ENCODE results near the gene IL3. TPM values are rescaled to one million over a fixed set of nuclear protein-coding genes. Genes with fewer than 3 reads are reported as not detected.

IL3 gene
- total and polyA plus RNA-seq, 9 of the 15 experiments (the other 6 are each of a cell fraction or from before 2014, with no cell fraction given), result not detected

GRCh38 chr5:132103332-132103951 lies 43.0 kb downstream of the IL3 start (continued):
- TF ChIP-seq SAFB (IDR thresholded peaks at IDR 0.05; ENCODE audit: borderline replicate concordance, low read depth, low read length) (no peak), MCM7 (IDR thresholded peaks at IDR 0.05) (no peak), ELF2 (CRISPR knock-in tag; IDR thresholded peaks at IDR 0.05) (no peak), MAZ (CRISPR knock-in tag; conservative IDR thresholded peaks at IDR 0.05 in 1 of 2, IDR thresholded peaks at IDR 0.05 in 1 of 2) (peak; percentile 42 to 75; a peak in 3 of 4 replicates), BDP1 (IDR thresholded peaks at IDR 0.05; ENCODE audit: insufficient read depth, insufficient read length) (no peak), DDX20 (tag; IDR thresholded peaks at IDR 0.05; ENCODE audit: low read depth) (no peak), PKNOX1 (IDR thresholded peaks at IDR 0.05) (peak; percentile 69), NUFIP1 (IDR thresholded peaks at IDR 0.05; ENCODE audit: partially characterized antibody) (no peak), POLR3G (IDR thresholded peaks at IDR 0.05; ENCODE audit: extremely low read depth, insufficient read length, insufficient replicate concordance) (no peak), KDM4B (IDR thresholded peaks at IDR 0.05; ENCODE audit: borderline replicate concordance in 2 of 2, low read depth in 1 of 2) (no peak), PHB (CRISPR knock-in tag; IDR thresholded peaks at IDR 0.05) (no peak), TAF7 (tag; IDR thresholded peaks at IDR 0.05) (no peak), FOSL1 (tag; conservative IDR thresholded peaks at IDR 0.05) (peak; percentile 95), KLF10 (CRISPR knock-in tag; IDR thresholded peaks at IDR 0.05) (no peak), MTF1 (CRISPR knock-in tag; IDR thresholded peaks at IDR 0.05; ENCODE audit: borderline replicate concordance) (no peak), SAP30 (IDR thresholded peaks at IDR 0.05; ENCODE audit: borderline replicate concordance, insufficient read depth, low read depth, low read length, poor library complexity, severe bottlenecking) (no peak), ZNF644 (tag; IDR thresholded peaks at IDR 0.05; ENCODE audit: low read depth) (peak; percentile 55; the same call in 1 of the 2 replicates)

Data from K562 (cell line).